G401.6 (cell line): Measurements from ENCODE around the gene AGO3.
"Not testable (repeated sequence)": the region's sequence is repeated elsewhere in the genome, so short reads cannot be mapped to it uniquely, and the experiment has no call there.

Experiments used
- FAIRE-seq: peaks from 2 replicates; lab custom pipeline; 2012; peaks lifted over from hg19 to GRCh38; lab: Jason Lieb, UNC

The AGO3 gene

GRCh38 chr1:36008546-36009197 is 77.8 kb downstream of the AGO3 start:
- peak; percentile 40 for FAIRE-seq

- no peak for FAIRE-seq
Observed at GRCh38 chr1:36014722-36015220, 83.9 kb downstream of the AGO3 start.

- no peak for FAIRE-seq
Observed at GRCh38 chr1:36016686-36017085, 85.8 kb downstream of the AGO3 start.

GRCh38 chr1:36023098-36023769 is 92.3 kb downstream of the AGO3 start:
- FAIRE-seq = no peak

GRCh38 chr1:36024024-36024423 is 93.1 kb downstream of the AGO3 start:
- FAIRE-seq = not testable (repeated sequence)

- no peak for FAIRE-seq
Observed at GRCh38 chr1:36024847-36025246, 93.9 kb downstream of the AGO3 start.

GRCh38 chr1:36027766-36028165 is 96.9 kb downstream of the AGO3 start:
- FAIRE-seq = no peak

GRCh38 chr1:36031441-36031840 is 100.5 kb downstream of the AGO3 start:
- no peak for FAIRE-seq

- FAIRE-seq = peak; percentile 98
Observed at GRCh38 chr1:36034692-36035091, 103.8 kb downstream of the AGO3 start.

- no peak for FAIRE-seq
Observed at GRCh38 chr1:36035154-36035553, 104.2 kb downstream of the AGO3 start.

GRCh38 chr1:36040238-36040637 is 109.3 kb downstream of the AGO3 start:
- FAIRE-seq = no peak

- no peak for FAIRE-seq
Observed at GRCh38 chr1:36051821-36052220, 120.9 kb downstream of the AGO3 start.

- FAIRE-seq = no peak
Observed at GRCh38 chr1:36053978-36054377, 123.1 kb downstream of the AGO3 start.

GRCh38 chr1:36055706-36056105 is 124.8 kb downstream of the AGO3 start:
- no peak for FAIRE-seq

- no peak for FAIRE-seq
Observed at GRCh38 chr1:36062315-36062714, 131.4 kb downstream of the AGO3 start.

- peak; percentile 74 for FAIRE-seq
Observed at GRCh38 chr1:36067871-36068270, 137.0 kb downstream of the AGO3 start.

- peak; percentile 100 for FAIRE-seq
Observed at GRCh38 chr1:36068866-36069265, 138.0 kb downstream of the AGO3 start.

GRCh38 chr1:36070349-36070748 is 139.4 kb downstream of the AGO3 start:
- peak; percentile 21 for FAIRE-seq

GRCh38 chr1:36076979-36077573 is 146.2 kb downstream of the AGO3 start:
- FAIRE-seq = no peak

GRCh38 chr1:36080236-36080635 is 149.3 kb downstream of the AGO3 start:
- FAIRE-seq = no peak

GRCh38 chr1:36080801-36081200 is 149.9 kb downstream of the AGO3 start:
- FAIRE-seq = no peak

- no peak for FAIRE-seq
Observed at GRCh38 chr1:36081926-36082485, 151.1 kb downstream of the AGO3 start.

- no peak for FAIRE-seq
Observed at GRCh38 chr1:36083219-36083618, 152.3 kb downstream of the AGO3 start.
